ENCODE measurements around the gene DUSP7.

The DUSP7 gene

GRCh38 chr3:52024765-52025452, 31.5 kb downstream of the DUSP7 start:
- DNase-seq: no peak

DNA sequence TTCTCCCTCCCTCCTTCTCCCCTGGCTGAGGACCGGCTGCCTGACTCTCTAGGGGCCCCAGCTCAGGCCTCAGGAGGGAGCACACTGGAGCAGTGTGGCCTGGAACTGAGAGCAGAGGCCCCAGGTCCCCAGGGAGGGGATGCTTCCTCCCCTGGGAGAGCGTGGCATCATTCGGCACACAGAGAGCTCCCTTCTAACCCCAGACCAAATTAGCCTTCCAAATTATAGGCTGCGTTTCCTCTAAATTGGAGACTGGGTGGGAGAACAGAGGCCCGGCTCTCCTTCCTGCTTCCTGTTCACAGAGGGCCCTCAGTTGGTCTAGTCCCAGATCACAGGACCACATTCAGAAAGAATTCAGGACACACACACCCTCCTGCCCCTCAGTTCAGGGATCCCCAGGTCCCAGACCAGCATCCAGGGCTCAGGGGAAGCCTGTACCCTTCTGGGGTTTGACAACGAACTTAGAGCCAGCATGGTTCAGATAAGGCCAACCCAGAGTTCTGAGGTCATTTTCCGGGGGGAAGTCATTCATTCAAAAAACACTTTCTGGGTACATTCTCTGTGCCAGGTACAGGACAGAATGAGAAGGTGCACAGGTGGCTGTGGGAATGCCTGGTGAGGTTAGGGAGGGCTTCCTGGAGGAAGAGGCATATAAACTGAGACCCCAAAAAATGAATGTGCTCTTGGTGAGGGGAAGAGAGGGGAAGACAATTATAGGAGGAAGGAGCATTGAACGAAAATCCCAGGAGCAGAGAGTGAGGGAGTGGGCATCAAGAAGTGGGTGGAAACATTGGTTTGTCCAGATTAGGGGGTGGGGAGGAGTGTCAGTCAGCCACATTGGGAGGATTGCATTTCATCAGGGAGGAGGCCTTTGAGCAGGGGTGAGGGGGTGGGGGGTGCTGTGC, 32.3 kb downstream of the DUSP7 start:
- DNase-seq: no peak

- no peak for DNase-seq
Observed at GRCh38 chr3:52023101-52023770, 33.1 kb downstream of the DUSP7 start.

GRCh38 chr3:52022323-52023100, 33.9 kb downstream of the DUSP7 start:
- DNase-seq: no peak

DNA sequence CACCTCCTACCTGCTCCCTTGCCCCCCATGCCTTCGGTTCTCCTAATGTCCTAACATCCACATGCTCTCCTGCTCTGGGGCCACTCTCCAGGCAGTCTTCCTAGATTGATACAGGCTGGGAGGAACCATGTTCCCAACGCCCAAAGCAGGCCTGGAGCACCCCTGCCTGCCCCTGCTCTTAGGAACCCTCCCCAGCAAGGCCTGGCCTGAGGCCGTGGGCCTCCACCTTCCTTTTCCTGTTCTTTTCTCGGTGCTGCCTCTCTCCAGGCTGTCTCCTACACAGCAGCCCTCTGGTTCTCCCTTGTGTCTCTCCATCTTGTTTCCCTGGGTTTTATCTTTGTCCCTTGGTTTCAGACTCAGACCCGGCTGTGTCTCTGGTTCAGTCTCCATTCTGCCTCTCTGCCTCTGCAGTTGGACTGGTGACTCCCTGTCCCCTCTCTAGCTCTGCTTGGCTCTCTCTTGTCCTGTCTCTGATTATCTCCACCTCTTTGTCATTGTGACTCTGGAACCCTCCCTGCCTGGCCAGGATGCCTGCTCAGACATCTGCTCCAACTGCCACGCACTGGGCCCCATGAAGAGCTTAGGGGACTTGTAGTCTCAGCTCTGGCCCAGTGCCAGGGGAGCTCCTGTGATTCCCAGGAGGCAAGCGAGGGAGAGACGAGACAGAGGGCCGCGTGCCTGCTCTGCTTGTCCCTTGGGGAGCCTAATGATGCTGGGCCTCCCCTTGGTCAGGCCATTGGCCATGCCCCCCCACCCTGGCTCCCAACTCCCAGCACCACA, 34.7 kb downstream of the DUSP7 start:
- DNase-seq: no peak

DNA sequence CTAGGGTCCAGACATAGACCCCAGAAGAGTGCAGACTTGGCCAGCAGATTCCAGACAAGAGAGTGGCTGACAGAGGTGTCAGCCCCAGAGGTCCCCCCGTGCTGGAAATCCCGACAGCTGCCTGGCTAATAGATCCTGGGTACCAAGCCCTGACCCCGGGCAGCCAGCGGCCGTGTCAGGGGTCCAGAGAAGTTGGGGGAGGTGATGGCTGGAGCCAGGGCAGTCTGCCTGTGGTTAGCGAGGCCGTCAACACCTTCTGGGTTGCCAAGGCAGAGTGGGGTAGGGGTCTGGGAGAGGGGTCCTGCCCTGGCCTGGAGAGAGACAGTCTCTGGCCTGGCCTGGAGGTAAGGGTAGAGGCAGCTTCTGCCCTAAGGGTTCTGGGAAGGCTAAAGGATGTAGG, 35.6 kb downstream of the DUSP7 start:
- DNase-seq: no peak

GRCh38 chr3:52019352-52020080, 36.9 kb downstream of the DUSP7 start:
- no peak for DNase-seq

- DNase-seq: no peak
Observed at GRCh38 chr3:52018319-52019000, 37.9 kb downstream of the DUSP7 start.

DNA sequence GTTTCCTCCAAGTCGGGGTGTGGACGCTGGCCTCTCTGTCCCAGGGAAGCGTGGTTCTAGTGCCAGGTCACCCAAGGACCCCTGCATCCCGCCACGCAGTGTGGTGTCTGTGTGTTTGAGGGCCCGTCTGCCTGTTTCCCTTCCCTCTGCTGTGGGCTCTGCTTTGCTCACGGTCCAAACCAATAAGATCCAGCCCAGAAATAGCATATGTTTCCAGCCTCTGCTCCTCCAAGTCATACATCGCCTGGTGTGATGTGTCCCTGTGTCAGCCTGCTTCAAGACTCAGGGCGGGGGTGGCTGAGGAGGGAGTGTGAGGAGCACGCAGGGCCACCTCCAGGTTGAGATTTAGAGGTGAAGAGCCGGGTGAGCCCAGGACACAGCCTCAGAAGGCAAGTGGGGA, 38.8 kb downstream of the DUSP7 start:
- DNase-seq: no peak

DNA sequence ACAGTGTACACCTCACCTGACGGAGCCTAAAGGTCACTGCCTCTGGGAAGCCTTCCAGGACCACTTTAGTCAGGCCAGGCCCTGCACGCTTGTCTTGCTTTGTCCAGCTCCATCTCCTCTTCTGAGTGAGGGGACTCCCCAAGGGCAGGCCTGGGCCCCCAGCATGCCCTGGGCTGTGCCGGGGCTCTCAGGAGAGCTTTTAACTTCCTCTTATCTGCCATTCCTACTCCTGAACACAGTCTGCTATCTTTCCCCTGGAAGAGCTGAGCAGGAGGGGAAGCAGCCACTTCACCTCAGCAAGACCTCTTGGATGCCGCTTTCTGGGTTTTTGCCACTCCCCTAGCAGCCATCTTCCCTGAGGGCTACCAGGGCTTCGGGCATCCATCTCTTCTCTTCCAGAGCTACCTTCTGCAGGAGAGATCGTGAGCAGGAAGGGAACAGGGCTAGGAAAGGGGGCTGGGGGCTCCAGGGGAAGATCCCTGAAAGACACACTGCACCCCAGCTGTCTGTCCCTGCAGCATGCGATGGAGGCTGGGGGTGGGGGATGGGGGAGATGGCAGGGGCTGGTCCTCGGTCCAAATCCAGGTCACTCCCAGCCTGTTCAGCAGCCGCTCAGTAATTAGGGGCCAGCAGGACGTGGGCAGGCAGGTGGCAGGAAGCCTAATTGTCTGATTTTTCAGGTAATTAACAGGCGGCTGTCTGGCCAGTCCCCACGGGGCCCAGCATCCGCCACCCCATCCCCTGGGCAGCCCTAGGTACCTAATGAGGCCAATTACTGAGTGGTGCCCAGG, 40.7 kb downstream of the DUSP7 start:
- no peak for DNase-seq

DNA sequence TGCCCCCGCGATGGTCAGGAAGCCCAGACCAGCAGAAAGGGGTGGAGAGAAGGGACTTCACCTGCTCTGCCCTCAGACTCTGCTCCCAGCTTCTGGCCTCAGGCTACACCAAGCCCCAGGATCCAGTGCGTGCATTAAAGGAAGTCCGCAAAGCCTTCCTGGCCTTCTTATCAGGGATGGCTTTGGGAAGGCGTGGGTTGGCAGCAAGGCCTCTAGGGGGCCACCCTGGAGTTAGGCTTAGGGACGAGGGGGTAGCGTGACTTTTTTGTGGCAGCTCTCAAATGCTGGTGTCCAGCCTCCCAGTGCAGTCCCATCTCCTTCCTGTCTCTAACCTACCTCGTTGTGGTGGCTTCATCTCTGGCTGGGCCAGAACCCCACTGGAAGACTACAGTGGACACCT, 41.8 kb downstream of the DUSP7 start:
- no peak for DNase-seq

DNA sequence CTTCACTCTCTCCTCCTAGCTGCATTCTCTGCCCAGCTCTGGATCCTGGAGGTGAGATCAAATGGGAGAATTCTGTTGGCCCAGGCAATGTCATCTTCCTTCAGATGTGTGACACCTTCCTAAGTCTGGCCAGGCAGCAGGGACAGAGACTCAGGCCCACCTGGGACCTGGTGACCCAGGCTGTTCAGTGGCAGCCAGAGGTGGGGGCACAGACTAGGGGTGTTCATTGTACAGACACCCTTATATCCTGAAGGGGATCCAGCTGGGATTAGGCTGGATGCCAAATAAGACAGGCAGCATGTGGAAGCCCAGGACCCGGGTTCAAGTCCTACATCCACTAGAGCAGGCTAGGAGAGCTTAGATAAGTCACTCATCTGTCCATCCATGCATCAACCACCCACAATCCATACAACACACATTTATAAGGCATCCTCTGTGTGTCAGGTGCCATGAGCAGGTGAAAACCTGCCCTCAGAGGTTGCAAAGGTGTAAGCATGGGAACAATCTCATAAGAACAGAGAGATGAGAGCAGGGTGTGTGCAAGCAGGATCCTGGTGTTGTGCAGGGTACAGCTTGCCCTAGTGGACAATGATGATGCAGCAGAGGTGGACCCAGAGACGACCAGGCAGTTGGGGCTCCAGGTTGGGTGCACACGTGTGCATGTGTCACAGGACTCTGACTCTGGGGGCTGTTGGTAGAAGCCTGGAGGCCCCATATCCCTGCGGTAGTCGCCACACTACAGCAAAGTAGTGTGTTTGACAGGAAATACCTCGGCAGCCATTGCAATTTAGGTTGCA, 42.4 kb downstream of the DUSP7 start:
- no peak for DNase-seq

GRCh38 chr3:52012699-52013098, 43.7 kb downstream of the DUSP7 start:
- DNase-seq: no peak

GRCh38 chr3:52010431-52010830, 45.9 kb downstream of the DUSP7 start:
- DNase-seq: no peak

DNA sequence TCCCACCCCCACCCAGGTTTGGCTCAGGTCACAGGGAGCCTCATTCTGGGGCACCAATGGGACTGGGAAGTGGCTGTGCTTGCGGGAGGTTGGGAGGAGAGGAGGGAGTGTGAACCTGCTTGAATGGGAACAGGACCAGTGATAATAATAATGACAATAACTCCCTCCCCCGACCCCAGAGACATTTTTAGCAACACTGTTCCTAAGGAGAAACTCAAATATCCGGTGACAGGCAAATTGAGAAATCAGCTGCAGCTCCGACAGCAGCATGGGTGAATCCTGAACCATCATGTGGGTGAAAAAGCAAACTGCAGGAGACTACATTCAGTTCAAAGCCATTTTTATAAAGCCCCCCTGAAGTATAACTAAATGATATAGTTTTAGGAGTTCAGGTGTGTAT, 49.1 kb downstream of the DUSP7 start:
- no peak for DNase-seq

DNA sequence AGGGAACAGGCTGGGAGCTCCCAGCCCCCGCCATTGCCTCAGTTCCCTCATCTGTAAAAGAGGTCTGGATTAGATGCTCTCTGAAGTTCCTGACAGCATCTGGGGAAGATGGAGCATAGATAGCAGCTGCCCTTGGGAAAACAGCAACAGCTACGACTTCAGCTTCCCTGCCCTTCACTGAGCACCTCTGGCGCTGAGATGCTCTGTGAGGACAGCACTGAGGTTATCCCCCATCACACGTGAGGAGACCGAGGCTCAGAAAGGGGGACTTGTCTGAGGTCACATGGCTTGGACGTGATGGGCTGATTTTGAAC, 49.6 kb downstream of the DUSP7 start:
- no peak for DNase-seq

DNA sequence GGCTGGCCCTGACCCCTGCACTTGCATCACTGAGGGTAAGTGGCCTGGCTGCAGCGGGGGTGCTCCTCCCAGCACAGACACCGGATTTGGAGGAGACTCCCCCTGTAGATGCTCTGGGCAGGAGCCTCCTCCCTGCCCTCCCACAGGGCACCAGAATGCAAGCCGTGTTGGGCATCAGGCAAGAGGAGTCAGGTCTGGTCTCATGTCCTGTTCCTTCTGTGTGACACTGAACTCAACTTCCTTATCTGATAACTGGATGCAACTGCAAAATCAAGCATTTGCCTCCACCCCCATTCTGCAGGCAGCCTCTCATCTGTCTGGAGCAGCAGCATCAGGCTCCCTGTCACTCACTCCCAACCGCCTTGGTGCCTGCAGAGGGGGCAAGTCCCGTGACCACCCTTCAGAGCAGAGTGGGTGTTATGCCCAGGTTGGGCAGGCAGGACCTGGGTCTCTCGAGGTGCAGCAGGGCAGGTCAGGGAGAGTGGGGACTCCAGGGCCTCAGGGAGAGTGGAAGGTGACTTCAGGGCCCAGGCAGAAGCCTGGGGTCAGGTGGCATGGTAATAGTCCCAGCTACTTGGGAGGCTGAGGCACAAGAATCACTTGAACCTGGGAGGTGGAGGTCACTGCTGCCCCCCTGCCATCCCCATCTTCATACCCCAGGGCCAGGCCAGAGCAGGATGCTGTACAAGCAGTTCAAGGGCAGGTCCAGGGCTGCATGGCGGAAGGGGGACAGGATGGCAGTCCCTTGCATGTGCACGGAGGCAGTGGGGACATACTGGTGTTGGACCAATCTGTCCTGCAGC, 50.2 kb downstream of the DUSP7 start:
- no peak for DNase-seq

- DNase-seq: no peak
Observed at GRCh38 chr3:52005571-52005986, 50.8 kb downstream of the DUSP7 start.
